ENCODE measurements around the gene DAPK2. TPM values are rescaled to one million over a fixed set of nuclear protein-coding genes. Genes with fewer than 3 reads are reported as not detected.
"Not testable (repeated sequence)": the region's sequence is repeated elsewhere in the genome, so short reads cannot be mapped to it uniquely, and the experiment has no call there.

The DAPK2 gene
- total RNA-seq, 4 donors from 2014 or later, result 64.6 to 189 (median 125) TPM

DNA sequence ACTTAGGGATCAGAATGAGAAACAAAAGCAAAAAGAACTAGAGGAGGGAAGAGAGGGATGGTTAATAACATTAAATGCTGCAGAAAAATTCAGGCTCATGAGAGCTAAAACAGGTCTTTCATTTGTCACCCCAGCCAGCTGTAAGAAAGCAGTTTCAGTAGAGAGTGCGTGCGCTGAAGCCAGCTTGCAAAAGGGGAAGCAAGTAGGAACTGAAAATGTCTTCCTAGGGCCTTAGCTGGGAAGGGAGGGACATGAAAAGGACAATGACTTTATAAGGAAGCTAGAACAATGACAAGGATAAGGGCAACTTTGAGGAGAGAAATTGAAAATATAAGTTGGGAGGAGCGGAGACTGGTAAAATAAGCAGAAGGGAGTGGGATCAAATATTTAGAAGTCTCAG is 44.2 kb upstream of the DAPK2 start:
- Histone ChIP-seq H3K27me3 (no peaks in the 10 kb centered on the region), H3K4me1 (peaks cover 0 to 27% (median 11%) of the 10 kb centered on the region in 4 donors), H3K36me3 (peaks cover 0 to 38% (median 0%) of the 10 kb centered on the region in 3 donors), H3K4me3 (no peak overlapping the region), H3K27ac (peak overlapping the region in 2 of 4 donors; percentile 68 to 75), H3K9me3 (no peaks in the 10 kb centered on the region)
- no peak for TF ChIP-seq POLR2A (IDR thresholded peaks at IDR 0.05)
- TF ChIP-seq, protein P1, sequence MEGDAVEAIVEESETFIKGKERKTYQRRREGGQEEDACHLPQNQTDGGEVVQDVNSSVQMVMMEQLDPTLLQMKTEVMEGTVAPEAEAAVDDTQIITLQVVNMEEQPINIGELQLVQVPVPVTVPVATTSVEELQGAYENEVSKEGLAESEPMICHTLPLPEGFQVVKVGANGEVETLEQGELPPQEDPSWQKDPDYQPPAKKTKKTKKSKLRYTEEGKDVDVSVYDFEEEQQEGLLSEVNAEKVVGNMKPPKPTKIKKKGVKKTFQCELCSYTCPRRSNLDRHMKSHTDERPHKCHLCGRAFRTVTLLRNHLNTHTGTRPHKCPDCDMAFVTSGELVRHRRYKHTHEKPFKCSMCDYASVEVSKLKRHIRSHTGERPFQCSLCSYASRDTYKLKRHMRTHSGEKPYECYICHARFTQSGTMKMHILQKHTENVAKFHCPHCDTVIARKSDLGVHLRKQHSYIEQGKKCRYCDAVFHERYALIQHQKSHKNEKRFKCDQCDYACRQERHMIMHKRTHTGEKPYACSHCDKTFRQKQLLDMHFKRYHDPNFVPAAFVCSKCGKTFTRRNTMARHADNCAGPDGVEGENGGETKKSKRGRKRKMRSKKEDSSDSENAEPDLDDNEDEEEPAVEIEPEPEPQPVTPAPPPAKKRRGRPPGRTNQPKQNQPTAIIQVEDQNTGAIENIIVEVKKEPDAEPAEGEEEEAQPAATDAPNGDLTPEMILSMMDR (IDR thresholded peaks at IDR 0.05), result no peak
- peak in 1 of 3 donors; percentile 67 for DNase-seq

DNA sequence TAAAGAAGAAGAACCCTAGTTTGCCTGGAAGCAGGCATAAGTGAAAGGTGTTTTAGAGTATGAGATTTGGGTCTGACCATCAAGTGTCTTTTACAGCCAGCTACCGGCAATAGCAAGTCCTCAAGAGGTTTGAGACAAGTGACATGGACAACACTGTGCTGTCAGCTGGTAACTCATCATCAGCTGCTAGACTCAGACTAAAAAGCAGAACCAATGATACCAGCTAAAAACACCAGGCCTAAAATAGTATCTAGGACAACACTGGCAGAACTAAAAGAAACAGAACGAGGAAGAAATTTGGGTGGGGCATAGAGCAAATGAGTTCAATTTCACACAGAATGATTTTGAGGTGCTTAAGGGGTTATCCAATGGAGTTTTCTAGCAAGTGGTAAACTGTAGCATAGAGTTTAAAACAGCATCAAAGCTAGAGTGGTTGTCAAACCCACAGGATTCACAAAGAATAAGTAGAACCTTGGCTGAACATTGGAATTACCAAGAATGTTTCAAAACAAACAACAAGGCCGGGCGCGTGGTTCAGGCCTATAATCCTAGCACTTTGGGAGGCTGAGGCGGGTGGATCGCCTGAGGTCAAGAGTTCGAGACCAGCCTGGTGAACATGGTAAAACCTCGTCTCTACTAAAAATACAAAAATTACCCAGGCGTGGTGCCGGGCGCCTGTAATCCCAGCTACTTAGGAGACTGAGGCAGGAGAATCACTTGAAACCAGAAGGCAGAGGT is 43.4 kb upstream of the DAPK2 start:
- no peak for DNase-seq
- peak overlapping the region; percentile 17 to 75 (median 52) for H3K27ac ChIP-seq
- no peaks in the 10 kb centered on the region for H3K27me3 ChIP-seq
- H3K9me3 ChIP-seq, result no peaks in the 10 kb centered on the region
- peaks cover 0 to 46% (median 0%) of the 10 kb centered on the region in 3 donors for H3K36me3 ChIP-seq
- TF ChIP-seq POLR2A (IDR thresholded peaks at IDR 0.05), result no peak
- TF ChIP-seq, protein P1 (IDR thresholded peaks at IDR 0.05), result no peak
- H3K4me3 ChIP-seq, result no peak overlapping the region
- peaks cover 0 to 18% (median 9%) of the 10 kb centered on the region in 4 donors for H3K4me1 ChIP-seq

DNA sequence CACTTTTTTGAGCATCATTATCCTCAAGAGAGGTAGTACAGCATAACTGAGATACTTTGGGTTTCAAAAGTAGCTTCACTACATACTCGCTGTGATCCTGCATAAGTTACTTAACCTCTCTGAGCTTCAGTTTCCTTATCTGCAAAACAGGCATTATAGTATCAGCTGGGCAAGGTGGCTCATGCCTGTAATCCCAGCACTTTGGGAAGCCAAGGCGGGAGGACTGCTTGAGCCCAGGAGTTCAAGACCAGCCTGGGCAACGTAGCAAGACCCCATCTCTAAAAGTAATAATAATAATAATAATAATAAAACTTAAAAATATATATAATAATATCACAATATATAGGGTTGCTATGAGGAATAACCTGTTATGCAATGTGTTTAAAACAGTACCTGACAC is 36.5 kb upstream of the DAPK2 start:
- Histone ChIP-seq H3K27ac (no peak overlapping the region), H3K36me3 (peaks cover 0 to 64% (median 0%) of the 10 kb centered on the region in 3 donors), H3K4me1 (no peaks in the 10 kb centered on the region), H3K27me3 (no peaks in the 10 kb centered on the region), H3K9me3 (no peaks in the 10 kb centered on the region), H3K4me3 (no peak overlapping the region)
- no peak for DNase-seq
- TF ChIP-seq POLR2A (IDR thresholded peaks at IDR 0.05), result no peak
- TF ChIP-seq, protein P1 (IDR thresholded peaks at IDR 0.05), result no peak

DNA sequence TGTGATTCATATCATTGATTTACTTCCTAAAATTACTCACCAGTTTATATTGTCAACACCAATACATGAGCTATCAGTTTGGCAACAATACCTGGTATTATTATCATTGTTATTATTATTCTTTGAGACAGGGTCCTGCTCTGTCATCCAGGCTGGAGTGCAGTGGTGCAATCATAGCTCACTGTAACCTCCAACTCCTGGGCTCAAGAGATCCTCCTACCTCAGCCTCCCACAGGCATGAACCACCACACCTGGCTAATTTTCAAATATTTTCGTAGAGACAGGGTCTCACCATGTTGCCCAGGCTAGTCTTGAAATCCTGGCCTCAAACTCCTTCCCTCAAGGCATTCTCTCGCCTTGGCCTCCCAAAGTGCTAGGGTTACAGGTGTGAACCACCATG is 27.2 kb upstream of the DAPK2 start:
- Histone ChIP-seq H3K4me1 (peaks cover 0 to 10% (median 0%) of the 10 kb centered on the region in 4 donors), H3K36me3 (peaks cover 0 to 15% (median 0%) of the 10 kb centered on the region in 3 donors)
- not testable (repeated sequence) for DNase-seq, H3K27me3 ChIP-seq, H3K4me3 ChIP-seq, H3K27ac ChIP-seq, H3K9me3 ChIP-seq

DNA sequence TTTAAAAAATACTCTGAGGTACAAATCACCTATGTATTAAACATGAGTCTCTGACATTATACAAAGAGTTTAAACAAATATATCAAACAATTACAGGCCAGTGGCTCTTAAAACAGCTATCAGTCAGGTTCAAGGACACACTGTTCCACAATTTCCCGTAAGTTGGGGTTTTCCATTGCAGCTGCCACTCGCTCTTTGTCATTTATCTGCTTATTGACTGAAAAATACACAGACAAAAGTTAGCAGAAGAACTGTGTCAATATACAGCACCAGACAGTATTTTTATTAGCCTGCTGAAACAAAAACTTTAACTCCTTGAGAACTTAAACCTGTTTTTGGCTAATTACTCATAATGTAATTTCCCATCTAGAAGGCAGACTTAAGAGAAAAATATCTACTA is 26.5 kb upstream of the DAPK2 start:
- DNase-seq, result no peak
- Histone ChIP-seq H3K27ac (peak overlapping the region in 1 of 4 donors; percentile 17), H3K27me3 (no peaks in the 10 kb centered on the region), H3K4me3 (no peak overlapping the region), H3K36me3 (peaks cover 0 to 15% (median 0%) of the 10 kb centered on the region in 3 donors), H3K9me3 (no peaks in the 10 kb centered on the region), H3K4me1 (peaks cover 0 to 10% (median 0%) of the 10 kb centered on the region in 4 donors)
- TF ChIP-seq, protein P1 (IDR thresholded peaks at IDR 0.05), result no peak
- no peak for TF ChIP-seq POLR2A (IDR thresholded peaks at IDR 0.05)

DNA sequence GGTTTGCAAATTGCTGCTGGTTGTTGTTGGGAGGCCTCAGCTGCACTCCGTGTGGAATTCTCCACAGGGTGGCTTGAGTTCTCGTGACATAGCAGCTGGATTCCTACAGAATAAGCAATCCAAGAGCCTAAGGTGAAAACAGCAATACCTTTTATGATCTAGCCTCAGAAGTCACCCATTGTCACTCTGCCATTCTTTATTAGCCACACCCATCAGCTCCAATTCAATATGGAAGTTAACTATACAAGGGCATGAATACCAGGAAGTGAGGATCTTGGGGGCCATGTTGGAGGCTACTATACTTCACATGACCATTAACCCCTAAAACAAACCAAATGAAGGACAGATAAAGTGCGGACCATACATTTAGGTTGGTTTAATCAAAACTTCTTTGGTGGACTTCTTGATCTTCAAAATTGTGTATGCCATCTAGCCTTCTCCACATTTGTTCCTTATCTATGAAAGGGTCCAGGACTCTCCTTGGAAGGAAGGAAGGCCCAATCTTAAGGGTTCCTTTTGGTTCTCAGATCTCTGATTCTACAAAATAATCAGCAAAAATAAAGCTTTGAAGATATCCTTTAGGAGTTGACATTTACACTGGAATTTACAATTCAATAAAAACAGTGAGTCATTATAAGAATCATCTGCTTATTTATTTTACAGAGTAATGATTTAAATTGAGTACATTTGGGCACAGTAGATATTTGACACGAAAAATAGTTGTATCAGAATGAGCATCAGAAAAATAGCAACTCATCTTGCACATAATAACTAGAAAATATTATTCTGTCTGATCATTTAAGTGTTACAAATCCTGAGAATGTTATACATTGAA is 25.9 kb upstream of the DAPK2 start:
- H3K4me1 ChIP-seq, result peaks cover 0 to 10% (median 0%) of the 10 kb centered on the region in 4 donors
- no peak overlapping the region for H3K4me3 ChIP-seq
- peaks cover 0 to 15% (median 0%) of the 10 kb centered on the region in 3 donors for H3K36me3 ChIP-seq
- H3K27ac ChIP-seq, result peak overlapping the region; percentile 4 to 73 (median 44)
- H3K9me3 ChIP-seq, result no peaks in the 10 kb centered on the region
- no peak for DNase-seq
- TF ChIP-seq POLR2A (IDR thresholded peaks at IDR 0.05), result no peak
- TF ChIP-seq, protein P1 (IDR thresholded peaks at IDR 0.05), result no peak
- no peaks in the 10 kb centered on the region for H3K27me3 ChIP-seq

Data from Peyer's patch (tissue), 4 donors.